Measurements from ENCODE around the gene VMAC.
"Not testable (repeated sequence)": the region's sequence is repeated elsewhere in the genome, so short reads cannot be mapped to it uniquely, and the experiment has no call there.

The VMAC gene, protein sequence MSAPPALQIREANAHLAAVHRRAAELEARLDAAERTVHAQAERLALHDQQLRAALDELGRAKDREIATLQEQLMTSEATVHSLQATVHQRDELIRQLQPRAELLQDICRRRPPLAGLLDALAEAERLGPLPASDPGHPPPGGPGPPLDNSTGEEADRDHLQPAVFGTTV
- total RNA-seq = 10.6 to 28.3 (median 21.4) reads per million in 4 experiments

DNA sequence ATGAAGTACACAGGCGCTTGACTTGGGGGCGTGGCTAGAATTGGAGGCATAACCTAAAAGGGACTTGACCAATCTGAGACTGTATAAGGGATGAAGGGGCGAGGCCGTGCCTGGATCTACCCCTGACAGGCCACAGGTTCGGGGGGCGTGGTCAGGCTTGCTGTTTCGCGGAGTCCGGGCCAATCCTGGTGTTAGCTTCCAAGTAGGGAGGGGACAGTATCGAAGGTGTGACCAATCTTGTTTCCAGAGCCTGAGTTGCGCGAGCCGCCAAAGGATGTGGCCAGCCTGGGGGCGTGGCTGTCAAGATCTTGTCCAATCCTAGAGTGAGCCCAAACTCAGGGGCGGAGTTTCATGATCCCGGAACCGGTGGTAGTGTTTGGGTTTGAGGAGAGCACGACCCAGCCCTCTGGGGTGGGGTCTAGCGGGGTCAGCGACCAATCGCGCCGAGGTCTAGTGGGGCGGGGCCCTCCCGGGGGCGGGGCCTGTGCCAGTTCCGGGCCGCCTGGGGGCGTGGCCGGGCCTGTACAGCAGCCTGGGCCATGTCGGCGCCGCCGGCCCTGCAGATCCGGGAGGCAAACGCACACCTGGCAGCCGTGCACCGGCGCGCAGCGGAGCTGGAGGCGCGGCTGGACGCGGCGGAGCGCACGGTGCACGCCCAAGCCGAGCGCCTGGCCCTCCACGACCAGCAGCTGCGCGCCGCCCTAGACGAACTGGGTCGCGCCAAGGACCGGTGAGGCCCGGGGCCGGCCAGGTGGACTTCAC lies at the start of gene VMAC:
Gene VMAC, plus strand, starts transcription at position 521 of the 762 bp plus-strand sequence. Its CDS starts 19 bp downstream, at position 540.
- peak; percentile 99 for DNase-seq

DNA sequence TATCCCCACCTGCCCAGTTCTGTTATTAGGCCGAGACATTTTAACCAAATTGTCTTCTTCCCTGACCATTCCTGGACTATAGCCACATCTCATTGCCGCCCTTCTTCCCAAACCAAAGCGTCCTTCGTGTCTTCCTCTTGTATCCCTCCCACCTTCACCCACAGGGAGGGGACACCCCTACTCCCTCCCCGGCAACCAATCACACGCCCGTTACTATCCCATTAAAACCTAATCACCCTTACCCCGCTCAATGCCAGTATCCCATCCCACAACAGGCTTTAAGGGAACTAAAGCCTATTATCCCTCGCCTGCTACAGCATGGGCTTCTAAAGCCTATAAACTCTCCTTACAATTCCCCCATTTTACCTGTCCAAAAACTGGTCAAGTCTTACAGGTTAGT lies 49.5 kb upstream of the VMAC start:
- not testable (repeated sequence) for DNase-seq

DNA sequence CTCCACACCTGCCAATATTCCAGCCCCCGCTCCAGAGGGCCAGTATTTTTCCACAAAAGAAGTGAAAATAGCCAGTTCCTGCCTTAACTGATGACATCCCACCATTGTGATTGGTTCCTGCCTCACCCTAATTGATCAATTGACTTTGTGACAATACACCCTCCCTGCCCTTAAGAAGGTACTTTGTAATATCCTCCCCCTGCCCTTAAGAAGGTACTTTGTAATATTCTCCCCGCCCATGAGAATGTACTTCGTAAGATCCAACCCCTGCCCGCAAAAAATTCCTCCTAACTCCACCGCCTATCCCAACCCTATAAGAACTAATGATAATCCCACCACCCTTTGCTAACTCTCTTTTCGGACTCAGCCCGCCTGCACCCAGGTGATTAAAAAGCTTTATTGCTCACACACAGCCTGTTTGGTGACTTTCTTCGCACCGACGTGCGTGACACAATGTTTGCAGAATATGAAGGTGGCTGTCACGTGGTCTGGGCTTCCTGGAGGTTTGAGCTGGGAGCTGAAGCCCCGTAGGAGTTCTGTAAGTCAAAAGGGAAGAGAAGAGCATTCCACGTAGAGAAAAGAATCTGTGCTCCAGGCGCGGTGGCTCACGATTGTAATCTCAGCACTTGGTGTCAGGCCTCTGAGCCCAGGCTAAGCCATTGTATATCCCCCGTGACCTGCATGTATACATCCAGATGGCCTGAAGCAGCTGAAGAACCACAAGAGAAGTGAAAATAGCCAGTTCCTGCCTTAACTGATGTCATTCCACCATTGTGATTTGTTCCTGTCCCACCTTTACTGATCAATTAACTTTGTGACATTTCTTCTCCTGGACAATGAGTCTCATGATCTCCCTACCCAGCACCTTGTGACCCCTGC lies 47.2 kb upstream of the VMAC start:
- DNase-seq = no peak

DNA sequence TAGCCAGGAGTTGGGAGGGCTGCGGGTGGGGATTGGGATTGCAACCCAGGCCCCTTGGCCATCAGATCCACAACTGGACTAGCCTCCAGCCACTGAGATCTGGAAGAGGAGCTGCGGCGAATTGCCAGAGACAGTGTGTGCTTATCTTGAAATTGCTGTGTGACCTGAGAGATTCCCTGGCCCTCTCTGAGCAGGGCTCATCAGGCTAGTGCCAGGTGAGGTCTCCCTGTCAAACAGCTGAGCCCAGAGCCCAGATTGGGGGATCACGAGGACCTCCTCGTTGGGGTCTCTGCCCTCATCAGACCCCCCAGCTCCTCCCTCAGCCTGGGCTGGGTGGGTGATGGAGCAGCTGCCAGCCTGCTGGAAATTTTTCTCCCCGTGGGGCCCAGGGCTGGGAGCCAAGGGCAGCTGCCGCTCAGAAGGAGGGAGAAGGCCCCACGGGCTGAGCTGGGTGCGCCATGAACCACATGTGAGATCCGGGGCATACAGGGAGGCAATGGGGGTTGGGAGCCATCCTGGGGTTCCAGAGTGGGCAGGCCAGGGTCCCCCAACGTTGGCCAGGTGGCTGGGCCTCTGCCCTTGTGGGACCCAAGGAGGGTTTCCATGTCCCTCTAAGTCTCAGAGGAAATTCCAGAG lies 41.5 kb upstream of the VMAC start:
- no peak for DNase-seq

DNA sequence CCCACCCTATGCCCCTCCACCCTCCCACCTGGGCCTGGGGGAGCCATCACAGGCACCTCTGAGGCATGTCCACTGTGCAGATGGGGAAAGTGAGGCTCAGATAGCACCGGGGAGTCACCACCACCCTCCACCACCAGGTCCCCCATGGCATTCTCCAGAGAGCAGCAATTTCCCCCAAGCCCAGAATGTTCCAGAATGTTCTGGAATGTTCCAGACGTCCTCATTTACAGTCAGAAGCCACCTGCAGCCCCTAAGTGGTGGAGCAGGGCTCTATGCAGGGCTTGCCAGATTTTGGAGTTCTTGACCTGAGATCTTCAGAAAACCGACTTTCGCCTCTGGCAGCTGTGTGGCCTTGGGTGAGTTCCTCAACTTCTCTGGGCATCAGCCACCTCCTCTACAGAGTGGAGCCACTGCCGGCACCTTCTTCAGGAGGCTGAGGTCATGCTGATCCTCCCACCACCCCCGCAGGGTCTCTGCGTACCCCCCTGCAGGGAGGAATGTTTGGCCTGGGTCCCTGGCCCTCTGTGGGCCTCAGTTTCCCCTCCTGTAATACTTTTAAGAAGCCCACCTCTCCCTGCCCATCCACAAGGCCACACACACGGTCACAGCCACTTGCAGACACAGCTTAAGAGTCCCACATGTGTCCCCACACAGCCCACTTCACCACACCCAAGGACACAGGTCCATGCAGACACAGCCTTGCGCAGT lies 40.5 kb upstream of the VMAC start:
- no peak for DNase-seq

DNA sequence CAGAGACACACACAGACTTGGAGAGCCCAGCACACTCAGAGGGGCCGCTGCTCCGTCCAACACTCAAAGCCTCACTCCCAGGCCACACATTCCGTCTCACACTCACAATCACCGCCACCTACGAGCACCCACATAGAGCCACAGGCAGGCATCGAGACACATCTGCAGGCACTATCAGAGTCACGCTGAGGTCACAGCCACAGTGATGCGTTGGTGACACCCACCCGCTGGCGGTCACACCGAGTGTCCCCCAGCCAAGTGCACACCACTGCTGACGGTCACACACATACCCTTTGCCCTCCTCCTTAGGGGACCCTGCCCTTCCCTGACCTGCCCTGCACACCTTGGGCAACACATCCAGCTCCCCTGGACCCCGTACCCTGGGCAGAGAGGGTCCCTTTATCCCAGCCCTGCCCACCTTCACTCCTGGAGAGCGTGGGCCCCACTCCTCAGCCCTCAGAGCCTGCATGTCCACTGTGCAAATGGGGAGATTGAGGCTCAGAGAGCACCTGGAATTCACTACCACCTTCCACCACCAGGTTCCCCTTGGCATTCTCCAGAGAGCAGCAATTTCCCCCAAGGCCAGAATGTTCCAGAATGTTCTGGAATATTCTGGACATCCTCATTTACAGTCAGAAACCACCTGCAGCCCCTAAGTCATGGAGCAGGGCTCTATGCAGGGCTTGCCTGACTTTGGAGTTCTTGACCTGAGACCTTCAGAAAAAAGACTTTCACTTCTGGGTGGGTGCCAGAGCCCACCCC lies 39.8 kb upstream of the VMAC start:
- no peak for DNase-seq

DNA sequence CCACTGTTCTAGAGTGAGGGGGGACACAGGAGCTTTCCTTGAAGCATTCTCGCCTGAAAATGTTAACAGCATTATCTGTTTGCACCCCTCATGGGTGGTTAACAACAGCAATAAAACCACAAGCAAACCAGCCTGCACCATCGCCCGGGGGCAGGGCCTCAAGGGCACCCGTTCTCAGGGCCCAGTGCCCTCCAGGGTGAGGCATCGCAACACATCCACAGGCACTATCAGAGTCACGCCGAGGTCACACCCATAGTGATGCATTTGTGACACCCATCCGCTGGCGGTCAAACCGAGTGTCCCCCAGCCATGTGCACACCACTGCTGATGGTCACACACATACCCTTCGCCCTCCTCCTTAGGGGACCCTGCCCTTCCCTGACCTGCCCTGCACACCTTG lies 38.9 kb upstream of the VMAC start:
- DNase-seq = no peak

DNA sequence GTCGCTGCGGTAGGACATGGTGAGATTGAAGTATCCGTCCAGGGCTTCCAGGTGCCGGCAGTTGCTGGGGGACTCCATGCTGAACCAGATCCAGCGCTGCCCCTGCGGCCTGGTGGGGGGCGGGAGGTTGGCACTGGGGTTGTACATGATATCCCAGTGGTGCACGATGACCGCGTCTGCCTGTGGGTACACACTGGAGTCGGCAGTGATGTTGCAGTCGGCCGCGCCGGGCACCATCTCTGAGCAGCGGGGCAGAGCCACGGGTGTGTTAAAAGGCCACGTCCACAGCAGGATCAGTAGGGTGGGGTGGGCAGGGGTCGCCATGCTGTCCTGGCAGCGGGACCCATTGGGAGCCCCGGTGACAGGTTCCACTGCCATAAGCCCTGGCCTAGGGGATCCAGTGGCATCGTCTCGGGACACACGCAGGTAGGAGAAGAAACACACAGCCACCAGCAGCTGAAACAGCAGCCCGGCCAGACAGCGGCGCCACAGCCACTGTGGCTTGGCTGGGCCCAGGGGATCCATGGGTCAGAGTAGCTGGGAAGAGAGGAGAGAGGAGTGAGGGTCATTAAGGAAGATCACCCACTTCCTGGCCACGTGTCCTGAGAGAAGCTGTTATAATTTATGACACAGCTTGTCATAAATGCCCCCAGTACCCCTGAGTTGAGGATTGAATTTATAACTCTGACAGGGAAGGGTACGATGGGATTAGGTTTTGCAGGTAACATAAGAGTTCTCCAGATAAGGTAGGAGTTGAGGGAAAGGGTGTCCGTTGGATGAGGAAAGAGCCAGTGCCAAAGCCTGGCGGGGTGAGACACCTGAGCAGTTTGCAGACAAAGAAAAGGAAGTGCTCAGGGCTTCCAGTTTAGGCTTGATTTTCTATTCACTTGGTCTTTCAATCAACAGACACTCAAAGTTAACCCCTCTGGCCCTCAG lies 37.2 kb upstream of the VMAC start:
- DNase-seq = no peak

DNA sequence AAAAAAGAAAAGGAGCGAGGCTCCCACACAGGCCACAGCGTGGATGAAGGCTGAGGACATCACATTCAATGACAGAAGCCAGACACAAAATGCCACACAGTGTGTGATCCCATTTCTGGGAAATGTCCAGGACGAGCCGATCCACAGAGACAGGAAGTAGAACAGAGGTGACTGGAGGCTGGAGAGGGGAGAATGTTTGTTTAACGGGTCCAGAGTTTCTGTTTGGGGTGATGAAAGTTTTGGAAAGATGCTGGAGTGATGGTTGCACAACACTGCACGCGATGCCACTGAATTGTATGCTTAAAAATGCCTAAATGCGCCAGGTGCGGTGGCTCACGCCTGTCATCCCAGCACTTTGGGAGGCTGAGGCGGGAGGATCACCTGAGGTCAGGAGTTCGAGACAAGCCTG lies 33.7 kb upstream of the VMAC start:
- no peak for DNase-seq

DNA sequence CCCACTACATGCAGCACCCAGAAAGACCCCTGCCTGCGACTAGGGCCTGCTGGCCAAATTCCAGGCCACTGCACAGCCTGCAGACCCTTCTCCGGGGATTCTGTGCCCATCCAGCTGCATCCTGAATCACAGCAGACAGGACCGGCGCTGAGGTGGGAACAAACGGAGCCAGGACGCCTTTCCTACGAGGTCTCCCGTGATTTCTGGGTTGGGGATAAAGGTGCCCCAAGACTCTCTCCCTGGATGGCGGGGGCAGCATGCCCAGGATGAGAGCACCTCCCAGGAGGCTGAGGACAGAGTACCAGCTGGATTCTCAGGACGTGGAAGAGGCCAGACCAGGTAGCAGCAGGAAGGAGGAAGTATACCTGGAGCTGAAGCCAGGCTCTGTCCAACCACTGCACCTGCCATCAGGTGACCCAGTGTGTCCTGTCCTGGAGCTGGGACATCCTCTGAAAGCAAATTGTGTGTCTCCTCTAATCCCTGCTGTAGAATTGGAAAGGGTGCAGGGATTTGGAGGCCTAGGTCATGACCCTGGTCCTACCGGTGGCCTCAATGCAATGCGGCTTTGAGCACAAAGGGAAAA lies 31.0 kb upstream of the VMAC start:
- DNase-seq = no peak

DNA sequence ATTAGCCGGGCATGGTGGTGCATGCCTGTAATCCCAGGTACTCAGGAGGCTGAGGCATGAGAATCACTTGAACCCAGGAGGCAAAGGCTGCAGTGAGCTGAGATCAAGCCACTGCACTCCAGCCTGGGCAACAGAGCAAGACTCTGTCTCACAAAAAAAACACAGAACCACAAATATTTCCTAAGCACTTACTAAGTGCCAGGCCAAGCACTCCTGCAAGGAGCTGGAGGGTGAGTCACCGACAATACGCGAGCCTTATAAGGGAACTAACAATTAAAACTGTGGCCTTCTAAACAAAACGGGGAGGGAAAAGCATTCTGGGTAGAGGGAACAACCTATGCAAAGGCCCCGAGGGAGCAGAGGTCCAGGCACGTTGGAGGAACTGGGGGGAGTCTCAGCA lies 30.2 kb upstream of the VMAC start:
- DNase-seq = not testable (repeated sequence)

DNA sequence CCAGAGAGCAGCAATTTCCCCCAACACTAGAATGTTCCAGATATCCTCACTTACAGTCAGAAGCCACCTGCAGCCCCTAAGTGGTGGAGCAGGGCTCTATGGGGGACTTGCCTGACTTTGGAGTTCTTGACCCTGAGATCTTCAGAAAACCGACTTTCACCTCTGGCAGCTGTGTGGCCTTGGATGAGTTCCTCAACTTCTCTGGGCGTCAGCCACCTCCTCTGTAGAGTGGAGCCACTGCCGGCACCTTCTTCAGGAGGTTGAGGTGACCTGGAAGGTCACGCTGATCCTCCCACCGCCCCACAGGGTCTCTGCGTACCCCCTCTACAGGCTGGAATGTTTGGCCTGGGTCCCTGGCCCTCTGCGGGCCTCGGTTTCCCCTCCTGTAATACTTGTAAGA lies 27.2 kb upstream of the VMAC start:
- no peak for DNase-seq

DNA sequence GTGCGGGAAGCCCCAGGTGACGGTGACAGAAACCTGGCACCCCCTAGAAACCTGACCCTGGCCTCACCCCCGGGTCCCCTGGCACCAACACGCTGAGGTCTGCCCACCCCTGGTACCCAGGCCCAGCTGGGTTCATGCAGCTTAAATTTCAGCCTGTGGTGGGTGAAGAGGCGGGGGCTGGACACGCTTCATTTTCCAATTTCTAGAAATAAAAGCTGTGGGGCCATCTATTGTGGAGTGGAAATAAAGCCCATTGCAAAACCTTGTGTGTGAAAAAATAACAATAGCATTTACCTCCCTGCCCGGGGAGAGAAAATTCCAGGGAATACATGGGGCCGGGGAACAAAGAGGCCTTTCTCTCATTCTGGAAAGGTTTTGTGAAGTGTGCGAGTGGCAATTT lies 26.8 kb upstream of the VMAC start:
- no peak for DNase-seq

DNA sequence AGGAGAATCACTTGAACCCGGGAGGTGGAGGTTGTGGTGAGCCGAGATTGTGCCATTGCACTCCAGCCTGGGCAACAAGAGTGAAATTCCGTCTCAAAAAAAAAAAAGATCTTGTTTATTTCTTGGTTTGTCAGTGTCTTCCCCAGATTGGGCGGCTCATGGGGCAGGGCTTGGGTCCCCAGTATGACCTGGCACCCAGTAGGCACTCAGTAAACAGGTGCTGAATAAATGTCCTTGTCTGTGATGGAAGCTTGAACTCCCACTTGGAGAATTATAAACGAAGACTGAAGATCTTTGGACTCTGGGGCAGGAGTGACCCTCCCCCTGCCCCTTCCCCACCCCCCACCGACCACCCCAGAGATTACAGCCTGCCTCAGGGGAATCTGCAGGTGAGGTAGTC lies 24.5 kb upstream of the VMAC start:
- no peak for DNase-seq

DNA sequence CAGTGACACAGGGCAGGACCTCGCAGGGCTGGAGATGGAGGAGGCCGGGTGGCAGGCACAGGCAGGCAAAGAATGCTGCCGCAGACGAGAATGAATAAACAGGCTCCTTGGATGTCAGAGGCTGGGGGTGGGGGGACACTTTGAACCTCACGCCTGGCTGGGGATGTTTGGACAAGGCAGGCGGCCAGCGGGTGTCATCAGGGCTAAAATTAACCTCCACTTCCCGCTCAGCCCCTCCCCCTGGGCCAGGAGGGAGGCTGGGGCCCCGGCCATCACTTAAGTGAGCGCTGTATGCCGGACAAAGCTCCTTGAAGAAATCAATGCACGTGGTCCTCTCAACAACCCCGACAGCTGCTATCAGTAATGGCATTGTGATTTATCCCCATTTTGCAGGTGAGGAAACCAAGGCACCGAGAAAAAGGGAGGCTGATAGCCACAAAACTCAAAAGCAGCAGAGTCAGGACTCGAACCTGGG lies 24.0 kb upstream of the VMAC start:
- DNase-seq = no peak

DNA sequence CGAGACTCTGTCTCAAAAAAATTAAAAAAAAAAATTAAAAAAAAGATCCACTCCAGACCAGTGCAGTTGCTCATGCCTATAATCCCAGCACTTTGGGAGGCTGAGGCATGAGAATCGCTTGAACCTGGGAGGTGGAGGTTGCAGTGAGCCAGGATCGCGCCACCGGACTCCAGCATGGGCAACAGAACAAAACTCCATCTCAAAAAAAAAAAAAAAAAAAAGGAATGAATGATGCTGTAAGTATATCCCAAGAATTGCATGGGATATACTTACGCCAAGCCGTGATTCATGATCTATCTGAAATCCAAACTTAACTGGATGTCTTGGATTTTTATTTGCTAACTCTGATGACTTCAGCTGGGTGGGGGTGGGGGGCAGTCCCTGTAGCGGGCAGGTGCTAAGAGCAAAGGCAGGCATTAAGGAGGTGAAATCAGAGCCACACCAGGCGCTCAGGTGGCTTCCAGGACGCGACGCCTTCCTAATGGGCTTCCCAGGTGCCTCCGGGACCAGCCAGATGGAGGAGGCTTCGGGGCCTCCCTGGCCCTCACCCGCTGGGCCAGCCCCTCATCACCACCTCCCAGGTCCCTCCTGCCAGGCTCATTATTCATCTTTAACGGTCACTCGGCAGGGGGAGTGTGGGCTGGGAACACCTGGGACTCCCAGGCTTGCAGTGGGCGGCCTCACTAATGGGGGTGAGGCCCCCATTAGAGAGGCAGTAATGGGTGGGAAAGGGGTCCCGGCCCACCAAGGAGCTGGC lies 23.0 kb upstream of the VMAC start:
- no peak for DNase-seq

DNA sequence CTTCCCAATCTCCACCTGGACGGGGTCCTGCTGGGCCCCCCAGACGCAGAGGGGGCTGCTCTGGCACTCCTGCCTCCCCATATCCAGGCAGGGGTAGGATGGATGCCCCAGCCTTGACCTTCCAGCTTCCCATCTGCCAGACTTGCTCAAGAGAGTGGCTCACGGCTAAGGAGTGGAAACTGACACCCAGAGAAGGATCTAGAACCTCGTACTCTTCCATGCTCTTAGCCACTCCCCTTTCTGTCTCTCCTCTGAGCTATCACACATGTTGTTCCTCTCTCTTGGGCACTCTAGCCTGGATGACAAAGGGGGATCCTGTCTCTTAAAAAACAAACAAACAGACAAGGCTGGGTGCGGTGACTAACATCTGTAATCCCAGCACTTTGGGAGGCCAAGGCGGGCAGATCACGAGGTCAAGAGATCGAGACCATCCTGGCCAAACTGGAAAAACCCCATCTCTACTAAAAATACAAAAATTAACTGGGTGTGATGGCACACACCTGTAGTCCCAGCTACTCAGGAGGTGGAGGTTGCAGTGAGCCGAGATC lies 22.2 kb upstream of the VMAC start:
- no peak for DNase-seq

DNA sequence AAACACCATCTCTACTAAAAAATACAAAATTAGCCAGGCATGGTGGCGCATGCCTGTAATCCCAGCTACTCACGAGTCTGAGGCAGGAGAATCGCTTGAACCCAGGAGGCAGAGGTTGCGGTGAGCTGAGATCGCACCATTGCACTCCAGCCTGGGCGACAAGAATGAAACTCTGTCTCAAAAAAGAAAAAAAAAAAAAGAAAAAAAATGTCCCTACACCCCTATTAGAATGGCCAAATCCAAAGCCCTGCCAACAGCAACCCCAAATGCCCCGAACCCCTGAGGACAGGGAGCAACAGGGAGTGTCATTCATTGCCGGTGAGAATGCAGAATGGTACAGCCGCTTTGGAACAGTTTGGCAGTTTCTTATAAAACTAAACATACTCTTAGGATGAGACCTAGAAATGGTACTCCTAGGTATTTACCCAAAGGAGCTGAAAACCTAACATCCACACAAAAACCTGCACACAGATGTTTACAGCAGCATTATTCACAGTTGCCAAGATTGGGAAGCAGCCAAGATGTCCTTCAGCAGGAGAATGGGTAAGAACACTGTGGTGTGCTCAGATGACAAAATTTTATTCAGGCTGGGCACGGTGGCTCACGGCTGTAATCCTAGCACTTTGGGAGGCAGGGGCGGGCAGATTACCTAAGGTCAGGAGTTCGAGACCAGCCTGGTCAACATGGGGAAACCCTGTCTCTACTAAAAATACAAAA lies 21.4 kb upstream of the VMAC start:
- DNase-seq = not testable (repeated sequence)

All from effector CD8-positive, alpha-beta T cell (primary cell).